ENCODE measurements around the gene KMT2D. TPM values are rescaled to one million over a fixed set of nuclear protein-coding genes. Genes with fewer than 3 reads are reported as not detected.

The KMT2D gene
- total and polyA plus RNA-seq, 2 of the 8 experiments (the other 6 are each of a cell fraction or from before 2014, with no cell fraction given): 9.1 to 86.3 TPM

DNA sequence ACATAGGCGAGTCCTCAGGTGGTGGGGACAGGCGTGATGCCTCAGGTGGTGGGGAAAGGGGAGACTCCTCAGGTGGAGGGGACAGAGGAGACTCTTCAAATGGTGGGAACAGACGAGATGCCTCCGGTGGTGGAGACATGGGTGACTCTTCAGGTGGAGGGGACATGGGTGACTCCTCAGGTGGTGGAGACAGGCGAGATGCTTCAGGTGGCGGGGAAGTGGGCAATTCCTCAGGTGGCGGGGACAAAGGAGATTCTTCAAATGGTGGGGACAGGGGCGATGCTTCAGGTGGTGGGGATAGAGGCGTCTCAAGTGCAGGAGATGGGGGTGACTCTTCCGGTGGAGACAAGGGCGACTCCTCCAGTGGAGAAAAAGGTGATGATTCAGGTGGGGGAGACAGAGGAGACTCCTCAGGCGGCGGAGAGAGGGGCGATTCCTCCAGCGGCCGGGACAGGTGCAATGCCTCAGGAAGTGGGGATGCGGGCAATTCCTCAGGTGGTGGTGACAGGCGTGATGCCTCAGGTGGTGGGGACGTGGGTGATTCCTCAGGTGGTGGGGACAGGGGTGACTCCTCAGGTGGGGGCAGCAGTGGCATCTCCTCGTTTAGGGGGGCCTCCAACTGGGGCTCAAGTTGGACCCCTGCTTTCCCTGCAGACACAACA lies 8.7 kb downstream of the KMT2D start:
- Histone ChIP-seq H4K91ac (replicated peaks; ENCODE audit: insufficient read length, low read length) (no peak overlapping the region), H2AFZ (ENCODE audit: low read length) (no peak overlapping the region), H3K4me2 (ENCODE audit: insufficient read depth in 1 of 2, low read depth in 2 of 2, low read length in 2 of 2) (no peak overlapping the region), H3K9ac (replicated peaks in 1 of 4; ENCODE audit: extremely low read depth in 1 of 4, low read depth in 3 of 4, low read length in 3 of 4) (no peak overlapping the region), H2BK120ac (replicated peaks; ENCODE audit: low read depth, low read length) (no peak overlapping the region), H2BK5ac (ENCODE audit: low read depth, low read length) (no peak overlapping the region), H3K79me2 (ENCODE audit: control insufficient read depth in 1 of 2, insufficient read depth in 2 of 2, low read length in 2 of 2) (peaks cover 22 to 35% of the 10 kb centered on the region in 2 experiments), H3K9me3 (ENCODE audit: insufficient read depth in 2 of 2, low read depth in 1 of 2, low read length in 1 of 2) (no peaks in the 10 kb centered on the region), H4K20me1 (replicated peaks in 1 of 2; ENCODE audit: control insufficient read depth in 1 of 2, insufficient read depth in 2 of 2, low read length in 2 of 2) (peaks cover 27 to 57% of the 10 kb centered on the region in 2 experiments), H2BK20ac (ENCODE audit: low read length) (no peak overlapping the region), H3K23me2 (ENCODE audit: low read depth, low read length) (no peaks in the 10 kb centered on the region), H3K23ac (ENCODE audit: insufficient read length) (no peak overlapping the region), H2BK15ac (ENCODE audit: low read length) (no peak overlapping the region), H3K56ac (replicated peaks; ENCODE audit: insufficient read length, low read depth, low read length) (no peak overlapping the region), H3K4me3 (ENCODE audit: extremely low read depth in 1 of 4, insufficient read depth in 2 of 4, low read depth in 3 of 4, low read length in 4 of 4) (no peak overlapping the region), H3K79me1 (ENCODE audit: low read depth, low read length) (peaks cover 15% of the 10 kb centered on the region), H2BK12ac (ENCODE audit: low read depth, low read length) (no peak overlapping the region), H3K14ac (ENCODE audit: insufficient read length) (no peak overlapping the region), H3K27ac (ENCODE audit: low read depth, low read length) (no peak overlapping the region), H3K36me3 (ENCODE audit: control insufficient read depth in 2 of 4, insufficient read depth in 4 of 4, low read length in 3 of 4) (peaks cover 46 to 80% (median 74%) of the 10 kb centered on the region in 4 experiments), H4K8ac (ENCODE audit: extremely low read depth, insufficient read depth, low read length) (no peak overlapping the region), H3K4me1 (replicated peaks in 1 of 4; ENCODE audit: control insufficient read depth in 3 of 4, insufficient read depth in 4 of 4, low read length in 3 of 4) (peaks cover 0 to 14% (median 1%) of the 10 kb centered on the region in 4 experiments; a peak in 5 of 7 replicates), H3K18ac (ENCODE audit: extremely low read depth, low read length) (no peak overlapping the region), H3K27me3 (replicated peaks in 1 of 4; ENCODE audit: control insufficient read depth in 3 of 4, extremely low read depth in 1 of 4, insufficient read depth in 3 of 4, low read length in 3 of 4) (no peaks in the 10 kb centered on the region), H4K5ac (ENCODE audit: insufficient read length, low read depth, low read length) (no peak overlapping the region), H3K4ac (replicated peaks; ENCODE audit: insufficient read length, low read depth, low read length) (no peak overlapping the region), H2AK5ac (ENCODE audit: low read depth, low read length) (no peak overlapping the region)
- FAIRE-seq: no peak
- POLR2A ChIA-PET (ENCODE audit: partially characterized antibody): interaction anchor here (1.0 kb wide), 2 partner anchors 8 to 18 kb away, joined by 3 read pairs; no protein-coding TSS in a partner anchor
- WGBS, 2 experiments (ENCODE audit: extremely low coverage in 1 of 2, insufficient coverage in 1 of 2, insufficient read length in 1 of 2, insufficient replicate concordance in 2 of 2, low coverage in 1 of 2, low lambda C conversion rate in 2 of 2, missing lambda C conversion rate in 1 of 2): 90% methylated on average over 18 of the region's 20 CpGs; no CpG with 5 or more reads in 1 of the 2 experiments
- CTCF ChIA-PET (ENCODE audit: partially characterized antibody): interaction anchor here (0.9 kb wide), 1 partner anchor 8 kb away, joined by 3 read pairs; no protein-coding TSS in a partner anchor
- TF ChIP-seq SP2 (IDR thresholded peaks at IDR 0.05; ENCODE audit: low read length) (no peak), JUN (IDR thresholded peaks at IDR 0.05; ENCODE audit: low read depth, low read length) (no peak)
- no peak for DNase-seq (ENCODE audit: low read depth in 1 of 2, low spot score in 2 of 2)

Measured in H1 (cell line).